Caco-2 (cell line): ENCODE results near the gene FBLN7. TPM values are rescaled to one million over a fixed set of nuclear protein-coding genes. Genes with fewer than 3 reads are reported as not detected.

ENCODE experiments used
- BruUV-seq: library from RNA; stranded (reverse); fragments of 400-500 nt; replicated peaks from 2 replicates; lab custom pipeline; 2021; lab: Mats Ljungman, UMichigan
- CTCF ChIA-PET: fragments of 300-600 bp; sonication (Branson Sonifier 250); formaldehyde crosslinking; loops from one replicate; lab custom pipeline; 2022; ENCODE audit warnings: antibody characterized with exemption; lab: Charles Lee
- POLR2A ChIA-PET: fragments of 300-600 bp; sonication (Branson Sonifier 250); formaldehyde crosslinking; loops from one replicate; lab custom pipeline; 2022; ENCODE audit warnings: antibody characterized with exemption; lab: Charles Lee
- DNase-seq, 2 experiments: peaks; one replicate each; pipeline versions ENCODE4 v3.0.0 to v3.0.0-alpha.2; 2020 to 2022
- H3K27me3 ChIP-seq: replicated peaks from 2 replicates; pipeline ENCODE4 v1.6.0; 2011; ENCODE audit warnings: low read length; ENCODE audit not compliant: control insufficient read depth, insufficient read depth
- H3K36me3 ChIP-seq: 2 replicates; pipeline ENCODE4 v1.5.1; 2011; ENCODE audit warnings: low read length; ENCODE audit not compliant: control insufficient read depth, insufficient read depth
- H3K4me1 ChIP-seq: fragments of 250-450 bp; sonication (Bioruptor Pico); 2 replicates; pipeline ENCODE4 v1.5.1; 2020; ENCODE audit warnings: mild to moderate bottlenecking
- H3K4me3 ChIP-seq: 2 replicates; pipeline ENCODE4 v1.5.1; 2011; ENCODE audit warnings: low read depth, mild to moderate bottlenecking, control low read depth, low read length
- H3K9me3 ChIP-seq: fragments of 250-450 bp; sonication (Bioruptor Pico); 2 replicates; pipeline ENCODE4 v1.5.1; 2020; ENCODE audit warnings: mild to moderate bottlenecking, moderate library complexity
- H3K27ac Mint-ChIP-seq: one replicate; pipeline ENCODE4 v1.8.0; 2022; ENCODE audit warnings: mixed read lengths; ENCODE audit not compliant: unreplicated experiment
- H3K27me3 Mint-ChIP-seq: one replicate; pipeline ENCODE4 v1.8.0; 2022; ENCODE audit warnings: mixed read lengths; ENCODE audit not compliant: insufficient read depth, unreplicated experiment
- H3K36me3 Mint-ChIP-seq: one replicate; pipeline ENCODE4 v1.8.0; 2022; ENCODE audit warnings: mild to moderate bottlenecking, mixed read lengths; ENCODE audit not compliant: insufficient read depth, unreplicated experiment
- H3K4me1 Mint-ChIP-seq: one replicate; pipeline ENCODE4 v1.8.0; 2022; ENCODE audit warnings: low read depth, mixed read lengths; ENCODE audit not compliant: unreplicated experiment
- H3K4me3 Mint-ChIP-seq: one replicate; pipeline ENCODE4 v1.8.0; 2022; ENCODE audit warnings: mild to moderate bottlenecking, moderate library complexity, mixed read lengths; ENCODE audit not compliant: unreplicated experiment
- H3K9me3 Mint-ChIP-seq: one replicate; pipeline ENCODE4 v1.8.0; 2022; ENCODE audit warnings: mixed read lengths; ENCODE audit not compliant: unreplicated experiment
- CTCF ChIP-seq, 2 experiments: fragments of 200-600 bp in 1 of 2; IDR thresholded peaks; 1 replicate in 1 of 2; 2 replicates in 1 of 2; pipeline versions ENCODE4 v1.5.1 to v1.8.0; 2011 to 2022; ENCODE audit warnings: antibody characterized with exemption in 1 of 2, control low read depth in 1 of 2, inconsistent platforms in 1 of 2, low read depth in 1 of 2, low read length in 1 of 2, mild to moderate bottlenecking in 1 of 2, moderate library complexity in 1 of 2; ENCODE audit not compliant: insufficient read depth in 1 of 2, severe bottlenecking in 1 of 2, unreplicated experiment in 1 of 2
- intact Hi-C: fragments of 100-400 bp; cut with micrococcal nuclease; formaldehyde crosslinking; loops from one replicate; pipeline ENCODE4 v1.10.0; 2022; ENCODE audit not compliant: unreplicated experiment
- total RNA-seq: library from RNA; stranded (reverse); gene quantifications from 2 replicates; pipeline ENCODE4 v1.2.3, GENCODE V29; 2022

FBLN7 gene
- total RNA-seq, 1 experiment from 2014 or later, result 0.59 TPM

- Histone ChIP-seq H3K4me1 (no peaks in the 10 kb centered on the region), H3K4me3 (no peak overlapping the region), H3K9me3 (no peaks in the 10 kb centered on the region), H3K27me3 (no peaks in the 10 kb centered on the region), H3K36me3 (no peaks in the 10 kb centered on the region)
- POLR2A ChIA-PET, result no interaction called here
- intact Hi-C loops, result no loop called here
- no TSS peak for BruUV-seq
- no peak for TF ChIP-seq CTCF (IDR thresholded peaks at IDR 0.05; ENCODE audit: insufficient read depth in 1 of 2, low read depth in 1 of 2, low read length in 1 of 2, severe bottlenecking in 1 of 2, unreplicated experiment in 1 of 2)
- Mint-ChIP-seq H3K9me3 (no peaks in the 10 kb centered on the region), H3K4me3 (no peak overlapping the region), H3K36me3 (no peaks in the 10 kb centered on the region), H3K4me1 (no peaks in the 10 kb centered on the region), H3K27ac (no peak overlapping the region), H3K27me3 (peaks cover 6% of the 10 kb centered on the region)
- DNase-seq, result no peak
- CTCF ChIA-PET, result no interaction called here
Measured at GRCh38 chr2:112175333-112175732, 37.1 kb downstream of the FBLN7 start.

GRCh38 chr2:112175958-112176573 is 37.9 kb downstream of the FBLN7 start:
- no TSS peak for BruUV-seq
- no peak for TF ChIP-seq CTCF (IDR thresholded peaks at IDR 0.05; ENCODE audit: insufficient read depth in 1 of 2, low read depth in 1 of 2, low read length in 1 of 2, severe bottlenecking in 1 of 2, unreplicated experiment in 1 of 2)
- DNase-seq, result no peak
- H3K4me1 Mint-ChIP-seq, result no peaks in the 10 kb centered on the region
- ChIA-PET CTCF (no interaction called here), POLR2A (no interaction called here)
- intact Hi-C loops, result no loop called here
- H3K4me3 ChIP-seq, result no peak overlapping the region
- no peaks in the 10 kb centered on the region for H3K9me3 Mint-ChIP-seq
- no peaks in the 10 kb centered on the region for H3K9me3 ChIP-seq
- H3K27me3 Mint-ChIP-seq, result peaks cover 6% of the 10 kb centered on the region
- no peaks in the 10 kb centered on the region for H3K36me3 Mint-ChIP-seq
- H3K4me1 ChIP-seq, result no peaks in the 10 kb centered on the region
- H3K36me3 ChIP-seq, result no peaks in the 10 kb centered on the region
- H3K4me3 Mint-ChIP-seq, result no peak overlapping the region
- H3K27ac Mint-ChIP-seq, result no peak overlapping the region
- H3K27me3 ChIP-seq, result no peaks in the 10 kb centered on the region

- Mint-ChIP-seq H3K4me3 (peak overlapping the region; percentile 38), H3K27ac (no peak overlapping the region), H3K9me3 (no peaks in the 10 kb centered on the region), H3K36me3 (no peaks in the 10 kb centered on the region), H3K4me1 (no peaks in the 10 kb centered on the region), H3K27me3 (peaks cover 6% of the 10 kb centered on the region)
- POLR2A ChIA-PET, result no interaction called here
- Histone ChIP-seq H3K4me1 (no peaks in the 10 kb centered on the region), H3K4me3 (peak overlapping the region; percentile 9), H3K27me3 (no peaks in the 10 kb centered on the region), H3K36me3 (no peaks in the 10 kb centered on the region), H3K9me3 (no peaks in the 10 kb centered on the region)
- CTCF ChIA-PET, result interaction anchor here (0.5 kb wide), 2 partner anchors 135 to 252 kb away, joined by 4 to 6 read pairs; partner anchors contain the start of gene RGPD8
- TF ChIP-seq CTCF (IDR thresholded peaks at IDR 0.05; ENCODE audit: insufficient read depth in 1 of 2, low read depth in 1 of 2, low read length in 1 of 2, severe bottlenecking in 1 of 2, unreplicated experiment in 1 of 2), result peak in 1 of 2 experiments; percentile 7
- intact Hi-C loops, result no loop called here
- no TSS peak for BruUV-seq
- DNase-seq, result peak; percentile 51 to 70
Measured at GRCh38 chr2:112181571-112182290, 43.5 kb downstream of the FBLN7 start.
